ENCODE measurements around the gene TMCC1.
A peak's percentile ranks its signal among the peaks of the same experiment; 100 is the strongest.

Gene TMCC1

GRCh38 chr3:129633751-129634481, 259.6 kb downstream of the TMCC1 start:
- no peaks in the 10 kb centered on the region for H3K36me3 ChIP-seq (ENCODE audit: control insufficient read depth, insufficient read depth, low read length)
- H3K4me3 ChIP-seq (ENCODE audit: low read depth, low read length), result no peak overlapping the region
- no peak overlapping the region for H3K9ac ChIP-seq (ENCODE audit: low read depth, low read length)
- H3K4me1 ChIP-seq (ENCODE audit: control insufficient read depth, insufficient read depth, low read length), result no peaks in the 10 kb centered on the region
- no peaks in the 10 kb centered on the region for H3K9me3 ChIP-seq (ENCODE audit: control insufficient read depth, insufficient read depth, low read length)
- H3K27me3 ChIP-seq (ENCODE audit: control insufficient read depth, insufficient read depth, low read length), result no peaks in the 10 kb centered on the region

- no peaks in the 10 kb centered on the region for H3K4me1 ChIP-seq (ENCODE audit: control insufficient read depth, insufficient read depth, low read length)
- H3K27me3 ChIP-seq (ENCODE audit: control insufficient read depth, insufficient read depth, low read length), result no peaks in the 10 kb centered on the region
- no peak overlapping the region for H3K9ac ChIP-seq (ENCODE audit: low read depth, low read length)
- no peaks in the 10 kb centered on the region for H3K36me3 ChIP-seq (ENCODE audit: control insufficient read depth, insufficient read depth, low read length)
- no peaks in the 10 kb centered on the region for H3K9me3 ChIP-seq (ENCODE audit: control insufficient read depth, insufficient read depth, low read length)
- no peak overlapping the region for H3K4me3 ChIP-seq (ENCODE audit: low read depth, low read length)
Measured at GRCh38 chr3:129632977-129633376, 260.5 kb downstream of the TMCC1 start.

- H3K27me3 ChIP-seq (ENCODE audit: control insufficient read depth, insufficient read depth, low read length), result no peaks in the 10 kb centered on the region
- H3K9me3 ChIP-seq (ENCODE audit: control insufficient read depth, insufficient read depth, low read length), result no peaks in the 10 kb centered on the region
- no peak overlapping the region for H3K9ac ChIP-seq (ENCODE audit: low read depth, low read length)
- H3K4me1 ChIP-seq (ENCODE audit: control insufficient read depth, insufficient read depth, low read length), result no peaks in the 10 kb centered on the region
- H3K4me3 ChIP-seq (ENCODE audit: low read depth, low read length), result no peak overlapping the region
- no peaks in the 10 kb centered on the region for H3K36me3 ChIP-seq (ENCODE audit: control insufficient read depth, insufficient read depth, low read length)
Measured at GRCh38 chr3:129632556-129632955, 261.0 kb downstream of the TMCC1 start.

- Histone ChIP-seq H3K27me3 (ENCODE audit: control insufficient read depth, insufficient read depth, low read length) (no peaks in the 10 kb centered on the region), H3K4me3 (ENCODE audit: low read depth, low read length) (no peak overlapping the region), H3K9ac (ENCODE audit: low read depth, low read length) (no peak overlapping the region), H3K9me3 (ENCODE audit: control insufficient read depth, insufficient read depth, low read length) (no peaks in the 10 kb centered on the region), H3K36me3 (ENCODE audit: control insufficient read depth, insufficient read depth, low read length) (no peaks in the 10 kb centered on the region), H3K4me1 (ENCODE audit: control insufficient read depth, insufficient read depth, low read length) (no peaks in the 10 kb centered on the region)
Measured at GRCh38 chr3:129632056-129632455, 261.5 kb downstream of the TMCC1 start.

- Histone ChIP-seq H3K4me1 (ENCODE audit: control insufficient read depth, insufficient read depth, low read length) (peaks cover 7% of the 10 kb centered on the region), H3K36me3 (ENCODE audit: control insufficient read depth, insufficient read depth, low read length) (no peaks in the 10 kb centered on the region), H3K4me3 (ENCODE audit: low read depth, low read length) (no peak overlapping the region), H3K9me3 (ENCODE audit: control insufficient read depth, insufficient read depth, low read length) (no peaks in the 10 kb centered on the region), H3K9ac (ENCODE audit: low read depth, low read length) (no peak overlapping the region), H3K27me3 (ENCODE audit: control insufficient read depth, insufficient read depth, low read length) (no peaks in the 10 kb centered on the region)
Measured at GRCh38 chr3:129629011-129629410, 264.5 kb downstream of the TMCC1 start.

GRCh38 chr3:129628169-129628522, 265.4 kb downstream of the TMCC1 start:
- Histone ChIP-seq H3K4me3 (ENCODE audit: low read depth, low read length) (peak overlapping the region; percentile 80), H3K36me3 (ENCODE audit: control insufficient read depth, insufficient read depth, low read length) (no peaks in the 10 kb centered on the region), H3K27me3 (ENCODE audit: control insufficient read depth, insufficient read depth, low read length) (no peaks in the 10 kb centered on the region), H3K4me1 (ENCODE audit: control insufficient read depth, insufficient read depth, low read length) (peaks cover 7% of the 10 kb centered on the region), H3K9me3 (ENCODE audit: control insufficient read depth, insufficient read depth, low read length) (no peaks in the 10 kb centered on the region), H3K9ac (ENCODE audit: low read depth, low read length) (no peak overlapping the region)

GRCh38 chr3:129627350-129628168, 266.0 kb downstream of the TMCC1 start:
- no peaks in the 10 kb centered on the region for H3K27me3 ChIP-seq (ENCODE audit: control insufficient read depth, insufficient read depth, low read length)
- peak overlapping the region; percentile 80 for H3K4me3 ChIP-seq (ENCODE audit: low read depth, low read length)
- H3K36me3 ChIP-seq (ENCODE audit: control insufficient read depth, insufficient read depth, low read length), result no peaks in the 10 kb centered on the region
- peak overlapping the region; percentile 71 for H3K9ac ChIP-seq (ENCODE audit: low read depth, low read length)
- peaks cover 7% of the 10 kb centered on the region for H3K4me1 ChIP-seq (ENCODE audit: control insufficient read depth, insufficient read depth, low read length)
- H3K9me3 ChIP-seq (ENCODE audit: control insufficient read depth, insufficient read depth, low read length), result no peaks in the 10 kb centered on the region

- Histone ChIP-seq H3K9me3 (ENCODE audit: control insufficient read depth, insufficient read depth, low read length) (no peaks in the 10 kb centered on the region), H3K4me1 (ENCODE audit: control insufficient read depth, insufficient read depth, low read length) (peaks cover 7% of the 10 kb centered on the region), H3K27me3 (ENCODE audit: control insufficient read depth, insufficient read depth, low read length) (no peaks in the 10 kb centered on the region), H3K4me3 (ENCODE audit: low read depth, low read length) (peak overlapping the region; percentile 80), H3K9ac (ENCODE audit: low read depth, low read length) (peak overlapping the region; percentile 71), H3K36me3 (ENCODE audit: control insufficient read depth, insufficient read depth, low read length) (no peaks in the 10 kb centered on the region)
Measured at GRCh38 chr3:129626744-129627349, 266.7 kb downstream of the TMCC1 start.

- no peaks in the 10 kb centered on the region for H3K9me3 ChIP-seq (ENCODE audit: control insufficient read depth, insufficient read depth, low read length)
- no peak overlapping the region for H3K4me3 ChIP-seq (ENCODE audit: low read depth, low read length)
- H3K27me3 ChIP-seq (ENCODE audit: control insufficient read depth, insufficient read depth, low read length), result no peaks in the 10 kb centered on the region
- no peak overlapping the region for H3K9ac ChIP-seq (ENCODE audit: low read depth, low read length)
- no peaks in the 10 kb centered on the region for H3K36me3 ChIP-seq (ENCODE audit: control insufficient read depth, insufficient read depth, low read length)
- H3K4me1 ChIP-seq (ENCODE audit: control insufficient read depth, insufficient read depth, low read length), result peaks cover 7% of the 10 kb centered on the region
Measured at GRCh38 chr3:129625072-129625874, 268.2 kb downstream of the TMCC1 start.

- peaks cover 7% of the 10 kb centered on the region for H3K4me1 ChIP-seq (ENCODE audit: control insufficient read depth, insufficient read depth, low read length)
- no peaks in the 10 kb centered on the region for H3K9me3 ChIP-seq (ENCODE audit: control insufficient read depth, insufficient read depth, low read length)
- H3K36me3 ChIP-seq (ENCODE audit: control insufficient read depth, insufficient read depth, low read length), result no peaks in the 10 kb centered on the region
- no peak overlapping the region for H3K9ac ChIP-seq (ENCODE audit: low read depth, low read length)
- H3K4me3 ChIP-seq (ENCODE audit: low read depth, low read length), result no peak overlapping the region
- H3K27me3 ChIP-seq (ENCODE audit: control insufficient read depth, insufficient read depth, low read length), result no peaks in the 10 kb centered on the region
Measured at GRCh38 chr3:129624347-129625071, 269.0 kb downstream of the TMCC1 start.
